GM21515 (cell line): ENCODE measurements around the gene SEPSECS.

Experiments used
- ATAC-seq: cut with Tn5 transposase; IDR thresholded peaks from one replicate; pipeline ENCODE4 v1.9.1; 2021; ENCODE audit not compliant: unreplicated experiment

SEPSECS gene

GRCh38 chr4:25157081-25157480 is 3.2 kb downstream of the SEPSECS start:
- ATAC-seq, result no peak

GRCh38 chr4:25155947-25156346 is 4.3 kb downstream of the SEPSECS start:
- ATAC-seq, result no peak

- no peak for ATAC-seq
These were observed 5.5 kb downstream of the SEPSECS start for GRCh38 chr4:25154594-25155265.

- no peak for ATAC-seq
These were observed 14.2 kb downstream of the SEPSECS start for GRCh38 chr4:25146076-25146475.

GRCh38 chr4:25144870-25145481 is 15.3 kb downstream of the SEPSECS start:
- ATAC-seq, result no peak

- ATAC-seq, result no peak
These were observed 17.8 kb downstream of the SEPSECS start for GRCh38 chr4:25142468-25142867.

GRCh38 chr4:25141592-25141991 is 18.7 kb downstream of the SEPSECS start:
- ATAC-seq, result no peak

GRCh38 chr4:25133132-25133531 is 27.1 kb downstream of the SEPSECS start:
- no peak for ATAC-seq

GRCh38 chr4:25131926-25132325 is 28.3 kb downstream of the SEPSECS start:
- ATAC-seq, result no peak

- ATAC-seq, result no peak
These were observed 28.9 kb downstream of the SEPSECS start for GRCh38 chr4:25131381-25131780.

- no peak for ATAC-seq
These were observed 30.3 kb downstream of the SEPSECS start for GRCh38 chr4:25129917-25130316.

GRCh38 chr4:25128671-25129070 is 31.6 kb downstream of the SEPSECS start:
- no peak for ATAC-seq

- ATAC-seq, result peak; percentile 91
These were observed 37.0 kb downstream of the SEPSECS start for GRCh38 chr4:25123236-25123635.

- ATAC-seq, result no peak
These were observed 39.9 kb downstream of the SEPSECS start for GRCh38 chr4:25120146-25120940.

GRCh38 chr4:25117716-25118472 is 42.4 kb downstream of the SEPSECS start:
- no peak for ATAC-seq

GRCh38 chr4:25117274-25117673 is 43.0 kb downstream of the SEPSECS start:
- no peak for ATAC-seq

- ATAC-seq, result no peak
These were observed 46.0 kb downstream of the SEPSECS start for GRCh38 chr4:25113915-25114904.

- no peak for ATAC-seq
These were observed 47.3 kb downstream of the SEPSECS start for GRCh38 chr4:25112995-25113380.

GRCh38 chr4:25112366-25112994 is 47.8 kb downstream of the SEPSECS start:
- no peak for ATAC-seq
